Tibial nerve (tissue), 4 donors: ENCODE data around the gene MCC.

Source experiments
- EP300 ChIP-seq, 2 donors: sonication (generic); formaldehyde crosslinking; IDR thresholded peaks; one replicate each; pipeline ENCODE4 v1.6.1; 2017; ENCODE audit warnings: antibody characterized with exemption in 2 of 2, mild to moderate bottlenecking in 1 of 2
- POLR2A ChIP-seq, 2 donors: fragments of 450-650 bp; IDR thresholded peaks; one replicate each; pipeline ENCODE4 v1.6.1; 2017; ENCODE audit warnings: antibody characterized with exemption in 2 of 2, mild to moderate bottlenecking in 2 of 2, moderate library complexity in 2 of 2
- TF ChIP-seq, protein P1 (sequence below), 5 experiments: fragments of 200-600 bp in 3 of 5; fragments of 450-650 bp in 2 of 5; sonication (generic) in 3 of 5; IDR thresholded peaks; one replicate each; pipeline ENCODE4 v1.5.1; 2016 to 2019; ENCODE audit warnings: antibody characterized with exemption in 5 of 5, mild to moderate bottlenecking in 3 of 5, moderate library complexity in 2 of 5

GRCh38 chr5:113025596-113025995 is 462.7 kb downstream of the MCC start:
- TF ChIP-seq, protein P1, sequence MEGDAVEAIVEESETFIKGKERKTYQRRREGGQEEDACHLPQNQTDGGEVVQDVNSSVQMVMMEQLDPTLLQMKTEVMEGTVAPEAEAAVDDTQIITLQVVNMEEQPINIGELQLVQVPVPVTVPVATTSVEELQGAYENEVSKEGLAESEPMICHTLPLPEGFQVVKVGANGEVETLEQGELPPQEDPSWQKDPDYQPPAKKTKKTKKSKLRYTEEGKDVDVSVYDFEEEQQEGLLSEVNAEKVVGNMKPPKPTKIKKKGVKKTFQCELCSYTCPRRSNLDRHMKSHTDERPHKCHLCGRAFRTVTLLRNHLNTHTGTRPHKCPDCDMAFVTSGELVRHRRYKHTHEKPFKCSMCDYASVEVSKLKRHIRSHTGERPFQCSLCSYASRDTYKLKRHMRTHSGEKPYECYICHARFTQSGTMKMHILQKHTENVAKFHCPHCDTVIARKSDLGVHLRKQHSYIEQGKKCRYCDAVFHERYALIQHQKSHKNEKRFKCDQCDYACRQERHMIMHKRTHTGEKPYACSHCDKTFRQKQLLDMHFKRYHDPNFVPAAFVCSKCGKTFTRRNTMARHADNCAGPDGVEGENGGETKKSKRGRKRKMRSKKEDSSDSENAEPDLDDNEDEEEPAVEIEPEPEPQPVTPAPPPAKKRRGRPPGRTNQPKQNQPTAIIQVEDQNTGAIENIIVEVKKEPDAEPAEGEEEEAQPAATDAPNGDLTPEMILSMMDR (IDR thresholded peaks at IDR 0.05) = no peak
- TF ChIP-seq EP300 (IDR thresholded peaks at IDR 0.05) = no peak
- no peak for TF ChIP-seq POLR2A (IDR thresholded peaks at IDR 0.05)
